PC-3 (cell line): ENCODE measurements around the gene SEC14L1. TPM values are rescaled to one million over a fixed set of nuclear protein-coding genes. Genes with fewer than 3 reads are reported as not detected.

Experiments used
- ATAC-seq: fragments of 200-7000 bp; cut with Tn5 transposase; 2 replicates; pipeline ENCODE4 v1.9.1; 2020; ENCODE audit warnings: mild to moderate bottlenecking, moderate library complexity
- BruUV-seq: library from RNA; stranded (reverse); fragments of 400-500 nt; replicated peaks from 2 replicates; lab custom pipeline; 2021; lab: Mats Ljungman, UMichigan
- CTCF ChIA-PET: fragments of 300-600 bp; sonication (Branson Sonifier 250); formaldehyde crosslinking; loops from one replicate; lab custom pipeline; 2022; ENCODE audit warnings: antibody characterized with exemption; lab: Charles Lee
- POLR2A ChIA-PET: fragments of 300-600 bp; sonication (Branson Sonifier 250); formaldehyde crosslinking; loops from one replicate; lab custom pipeline; 2022; ENCODE audit warnings: antibody characterized with exemption; ENCODE audit not compliant: unreplicated experiment; lab: Charles Lee
- DNase-seq: peaks from one replicate; pipeline ENCODE4 v3.0.0-alpha.2; 2015
- H2AFZ ChIP-seq: fragments of 300-600 bp; sonication (generic); 2 replicates; pipeline ENCODE4 v1.6.0; 2016; ENCODE audit warnings: antibody characterized with exemption, low read length
- H3F3A ChIP-seq: fragments of 300-600 bp; sonication (generic); one replicate; pipeline ENCODE4 v1.6.0; 2017; ENCODE audit warnings: antibody characterized with exemption, low read length, control low read depth, mild to moderate bottlenecking; ENCODE audit not compliant: unreplicated experiment
- H3K27ac ChIP-seq: fragments of 300-600 bp; sonication (generic); 2 replicates; pipeline ENCODE4 v1.5.1; 2016; ENCODE audit warnings: mild to moderate bottlenecking, low read length
- H3K27me3 ChIP-seq: fragments of 300-600 bp; sonication (generic); 2 replicates; pipeline ENCODE4 v1.6.1; 2016; ENCODE audit warnings: low read length, mixed read lengths
- H3K36me3 ChIP-seq: fragments of 300-600 bp; sonication (generic); 2 replicates; pipeline ENCODE4 v1.6.1; 2016; ENCODE audit warnings: low read depth, mixed run types, low read length, mixed read lengths
- H3K4me1 ChIP-seq: fragments of 300-600 bp; sonication (generic); 2 replicates; pipeline ENCODE4 v1.5.1; 2016; ENCODE audit warnings: low read length; ENCODE audit not compliant: insufficient read depth
- H3K4me2 ChIP-seq: fragments of 300-600 bp; sonication (generic); 2 replicates; pipeline ENCODE4 v1.6.0; 2016; ENCODE audit warnings: low read length
- H3K4me3 ChIP-seq: fragments of 300-600 bp; sonication (generic); 2 replicates; pipeline ENCODE4 v1.5.1; 2016; ENCODE audit warnings: mild to moderate bottlenecking, low read length, mixed read lengths
- H3K79me2 ChIP-seq: fragments of 300-600 bp; sonication (generic); 2 replicates; pipeline ENCODE4 v1.6.1; 2017; ENCODE audit warnings: low read length, mixed read lengths
- H3K9ac ChIP-seq: fragments of 300-600 bp; sonication (generic); 2 replicates; pipeline ENCODE4 v1.6.0; 2016; ENCODE audit warnings: mild to moderate bottlenecking, low read length
- H3K9me2 ChIP-seq: fragments of 300-600 bp; sonication (generic); replicated peaks from 2 replicates; pipeline ENCODE4 v1.6.1; 2016; ENCODE audit warnings: mixed run types, low read length, mixed read lengths
- H3K9me3 ChIP-seq: fragments of 300-600 bp; sonication (generic); 2 replicates; pipeline ENCODE4 v1.6.1; 2016; ENCODE audit warnings: low read length, mixed read lengths
- H4K20me1 ChIP-seq: fragments of 300-600 bp; sonication (generic); 2 replicates; pipeline ENCODE4 v1.6.1; 2016; ENCODE audit warnings: low read length, mixed read lengths
- CTCF ChIP-seq: fragments of 300-600 bp; sonication (generic); conservative IDR thresholded peaks from 2 replicates; pipeline ENCODE4 v1.5.1; 2017; ENCODE audit warnings: antibody characterized with exemption, low read depth, mild to moderate bottlenecking, low read length
- EZH2 ChIP-seq: fragments of 300-600 bp; sonication (generic); IDR thresholded peaks from one replicate; pipeline ENCODE4 v1.6.1; 2017; ENCODE audit warnings: antibody characterized with exemption, mild to moderate bottlenecking, low read length; ENCODE audit not compliant: unreplicated experiment
- EZH2phosphoT487 ChIP-seq: fragments of 300-600 bp; sonication (generic); IDR thresholded peaks from 2 replicates; pipeline ENCODE4 v1.6.1; 2018; ENCODE audit warnings: mild to moderate bottlenecking, antibody characterized with exemption, low read length, borderline replicate concordance
- intact Hi-C: fragments of 100-400 bp; cut with micrococcal nuclease; formaldehyde crosslinking; loops from 2 replicates; pipeline ENCODE4 v1.9.0; 2023
- total RNA-seq: library from RNA; depleted of rRNA; stranded (reverse); fragments of >200 nt; gene quantifications from 2 replicates; pipeline ENCODE4 v1.2.3, GENCODE V29; 2014

Gene SEC14L1
- total RNA-seq, 1 experiment from 2014 or later = 39.8 TPM

- CTCF ChIA-PET = no interaction called here
These were observed 84.5 kb downstream of the SEC14L1 start for GRCh38 chr17:77225265-77225664.

DNA sequence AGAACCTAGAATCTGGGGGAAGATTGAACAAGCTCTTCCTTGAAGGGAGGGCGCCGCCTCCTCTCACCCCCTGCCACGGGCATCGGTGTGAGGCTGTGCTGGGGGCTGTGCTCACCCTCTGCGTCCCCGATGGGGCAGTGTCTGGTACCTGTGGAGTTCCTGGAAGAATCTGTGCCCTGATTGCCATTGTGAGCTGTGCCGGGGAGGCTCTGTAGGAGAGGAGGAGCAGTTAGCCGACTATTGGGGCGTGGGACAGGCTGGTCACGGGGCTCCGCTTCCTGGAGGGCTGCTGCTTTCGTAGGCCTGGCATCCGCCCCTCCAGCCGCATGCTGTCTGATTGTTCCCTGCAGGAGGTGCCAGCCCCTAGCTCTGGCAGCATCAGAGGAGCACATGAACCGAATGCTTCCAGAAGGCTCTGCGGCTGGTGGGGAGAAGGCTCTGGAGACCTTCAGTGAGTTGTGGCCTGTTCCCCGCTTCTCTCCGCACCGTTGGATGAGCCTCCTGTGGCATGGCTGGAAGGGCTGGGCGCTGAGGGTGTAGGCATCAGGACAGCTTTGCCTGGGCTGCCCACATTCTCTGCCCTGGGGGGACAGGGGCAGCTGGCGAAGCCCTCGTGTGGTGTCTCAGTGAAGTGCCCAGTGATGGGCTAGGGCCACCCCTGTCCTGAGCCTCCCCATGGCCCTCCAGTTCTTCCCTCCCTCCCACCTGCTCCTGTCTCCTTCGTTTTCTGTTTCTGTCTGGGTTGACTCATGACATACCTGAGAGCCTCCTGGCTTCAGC is 86.9 kb downstream of the SEC14L1 start:
- Histone ChIP-seq H3F3A (no peaks in the 10 kb centered on the region), H3K9me3 (no peaks in the 10 kb centered on the region), H3K27me3 (no peaks in the 10 kb centered on the region), H3K9me2 (no peaks in the 10 kb centered on the region), H3K36me3 (no peaks in the 10 kb centered on the region), H3K9ac (no peak overlapping the region), H3K79me2 (no peaks in the 10 kb centered on the region), H3K27ac (no peak overlapping the region), H4K20me1 (no peaks in the 10 kb centered on the region), H3K4me2 (no peak overlapping the region), H3K4me3 (no peak overlapping the region), H2AFZ (no peak overlapping the region), H3K4me1 (no peaks in the 10 kb centered on the region)
- no TSS peak for BruUV-seq
- intact Hi-C loops = no loop called here
- ATAC-seq (peak; percentile 12), DNase-seq (no peak)
- CTCF ChIA-PET = no interaction called here
- POLR2A ChIA-PET = no interaction called here
- TF ChIP-seq EZH2phosphoT487 (no peak), CTCF (no peak), EZH2 (no peak)

More at GRCh38 chr17:77225265-77225664, 84.5 kb downstream of the SEC14L1 start:
- no peaks in the 10 kb centered on the region for H3K27me3 ChIP-seq
- H3K4me3 ChIP-seq = no peak overlapping the region
- H3K4me1 ChIP-seq = no peaks in the 10 kb centered on the region
- BruUV-seq = no TSS peak
- no peaks in the 10 kb centered on the region for H3F3A ChIP-seq
- H2AFZ ChIP-seq = no peak overlapping the region
- POLR2A ChIA-PET = no interaction called here
- H3K9me3 ChIP-seq = no peaks in the 10 kb centered on the region
- H3K36me3 ChIP-seq = no peaks in the 10 kb centered on the region
- intact Hi-C loops = no loop called here
- DNase-seq (no peak), ATAC-seq (no peak)
- no peak overlapping the region for H3K4me2 ChIP-seq
- no peaks in the 10 kb centered on the region for H3K79me2 ChIP-seq
- H3K9me2 ChIP-seq = no peaks in the 10 kb centered on the region
- no peak overlapping the region for H3K9ac ChIP-seq
- TF ChIP-seq EZH2phosphoT487 (no peak), EZH2 (no peak), CTCF (no peak)
- no peak overlapping the region for H3K27ac ChIP-seq
- H4K20me1 ChIP-seq = no peaks in the 10 kb centered on the region

- H3K4me3 ChIP-seq = no peak overlapping the region
- TF ChIP-seq EZH2phosphoT487 (no peak), EZH2 (no peak), CTCF (no peak)
- H3K27me3 ChIP-seq = no peaks in the 10 kb centered on the region
- BruUV-seq = no TSS peak
- H2AFZ ChIP-seq = no peak overlapping the region
- no peaks in the 10 kb centered on the region for H3K79me2 ChIP-seq
- H3K27ac ChIP-seq = no peak overlapping the region
- POLR2A ChIA-PET = interaction anchor here (0.6 kb wide), 1 partner anchor 526 kb away, joined by 5 read pairs; no protein-coding TSS in a partner anchor
- no peaks in the 10 kb centered on the region for H3F3A ChIP-seq
- no peaks in the 10 kb centered on the region for H3K9me3 ChIP-seq
- H3K9me2 ChIP-seq = no peaks in the 10 kb centered on the region
- H3K9ac ChIP-seq = no peak overlapping the region
- H4K20me1 ChIP-seq = no peaks in the 10 kb centered on the region
- CTCF ChIA-PET = interaction anchor here (0.7 kb wide), 1 partner anchor 103 kb away, joined by 3 read pairs; no protein-coding TSS in a partner anchor
- no peaks in the 10 kb centered on the region for H3K36me3 ChIP-seq
- no peak for ATAC-seq
- intact Hi-C loops = no loop called here
- DNase-seq = no peak
- no peak overlapping the region for H3K4me2 ChIP-seq
- H3K4me1 ChIP-seq = peaks cover 6% of the 10 kb centered on the region
These were observed 87.5 kb downstream of the SEC14L1 start for GRCh38 chr17:77228241-77228752.
